Erythroblast (primary cell): Measurements from ENCODE around the gene PCNX4.

Experiments
- GATA1 ChIP-seq: IDR thresholded peaks from 2 replicates; pipeline ENCODE4 v1.6.1; 2011; ENCODE audit warnings: low read depth, mild to moderate bottlenecking, control low read depth, low read length, moderate library complexity
- POLR2A ChIP-seq: IDR thresholded peaks from 2 replicates; pipeline ENCODE4 v1.6.1; 2011; ENCODE audit warnings: mild to moderate bottlenecking, low read length

- TF ChIP-seq POLR2A (no peak), GATA1 (no peak)
Observed at GRCh38 chr14:60093606-60094005, 1.9 kb downstream of the PCNX4 start.
